Stimulated activated CD8-positive, alpha-beta memory T cell treated with anti-CD3 and anti-CD28 coated beads, Interleukin-4, amount 100 ng/mL, for 48 hours (primary cell): Measurements from ENCODE around the gene ZNF688.
"Not testable (repeated sequence)": the region's sequence is repeated elsewhere in the genome, so short reads cannot be mapped to it uniquely, and the experiment has no call there.

Experiments
- DNase-seq: peaks from one replicate; pipeline ENCODE4 v3.0.0-alpha.2; 2020

The ZNF688 gene

GRCh38 chr16:30571445-30572322 lies at the start of gene ZNF688:
Gene ZNF688, minus strand, starts transcription at chr16:30571714. Its CDS starts 85 bp downstream, at chr16:30571629.
- DNase-seq: peak; percentile 93

GRCh38 chr16:30620169-30620568 lies 48.7 kb upstream of the ZNF688 start:
- no peak for DNase-seq

GRCh38 chr16:30619638-30620037 lies 48.1 kb upstream of the ZNF688 start:
- no peak for DNase-seq

GRCh38 chr16:30619202-30619601 lies 47.7 kb upstream of the ZNF688 start:
- no peak for DNase-seq

- DNase-seq: peak; percentile 96
Measured at GRCh38 chr16:30615358-30616091, 44.0 kb upstream of the ZNF688 start.

GRCh38 chr16:30609926-30610839 lies 38.7 kb upstream of the ZNF688 start, which contains the start of gene ZNF689:
Gene ZNF689, minus strand, starts transcription at chr16:30610389. Its CDS starts 348 bp downstream, at chr16:30610041.
- peak; percentile 96 for DNase-seq

- DNase-seq: peak; percentile 61
Measured at GRCh38 chr16:30609002-30609925, 37.8 kb upstream of the ZNF688 start.

GRCh38 chr16:30606004-30606403 lies 34.5 kb upstream of the ZNF688 start:
- no peak for DNase-seq

- no peak for DNase-seq
Measured at GRCh38 chr16:30605158-30605557, 33.6 kb upstream of the ZNF688 start.

GRCh38 chr16:30604316-30604947 lies 32.9 kb upstream of the ZNF688 start:
- DNase-seq: no peak

GRCh38 chr16:30603945-30604315 lies 32.4 kb upstream of the ZNF688 start:
- no peak for DNase-seq

GRCh38 chr16:30602616-30603277 lies 31.2 kb upstream of the ZNF688 start:
- no peak for DNase-seq

- DNase-seq: no peak
Measured at GRCh38 chr16:30601966-30602365, 30.5 kb upstream of the ZNF688 start.

- no peak for DNase-seq
Measured at GRCh38 chr16:30600929-30601328, 29.4 kb upstream of the ZNF688 start.

- no peak for DNase-seq
Measured at GRCh38 chr16:30600215-30600614, 28.7 kb upstream of the ZNF688 start.

GRCh38 chr16:30592871-30593270 lies 21.4 kb upstream of the ZNF688 start:
- no peak for DNase-seq

- DNase-seq: not testable (repeated sequence)
Measured at GRCh38 chr16:30590869-30591268, 19.4 kb upstream of the ZNF688 start.

- not testable (repeated sequence) for DNase-seq
Measured at GRCh38 chr16:30589582-30589981, 18.1 kb upstream of the ZNF688 start.

- DNase-seq: no peak
Measured at GRCh38 chr16:30588651-30589050, 17.1 kb upstream of the ZNF688 start.

GRCh38 chr16:30585400-30586191 lies 14.1 kb upstream of the ZNF688 start, which contains the start of gene ZNF785:
Gene ZNF785, minus strand, starts transcription at chr16:30585697. Its CDS starts 86 bp downstream, at chr16:30585611.
- peak; percentile 92 for DNase-seq
